Measurements from ENCODE around the gene STK24. TPM values are rescaled to one million over a fixed set of nuclear protein-coding genes. Genes with fewer than 3 reads are reported as not detected.

The STK24 gene
- total and polyA plus RNA-seq, 2 of the 8 experiments (the other 6 are each of a cell fraction or from before 2014, with no cell fraction given), result 62.8 to 143 TPM

- no peak for TF ChIP-seq USF2 (IDR thresholded peaks at IDR 0.05; ENCODE audit: low read length)
- TF ChIP-seq ASH2L (IDR thresholded peaks at IDR 0.05; ENCODE audit: low read length), result peak; percentile 40
- no peak for TF ChIP-seq TAF7 (optimal IDR thresholded peaks at IDR 0.05; ENCODE audit: borderline replicate concordance, low read depth, low read length)
- no peak for TF ChIP-seq NANOG (IDR thresholded peaks at IDR 0.05; ENCODE audit: insufficient read depth, low read depth, low read length, poor library complexity, severe bottlenecking)
- TF ChIP-seq CTBP2 (IDR thresholded peaks at IDR 0.05; ENCODE audit: borderline replicate concordance, insufficient read depth, insufficient read length, low read length), result peak; percentile 69
These were observed 100.8 kb downstream of the STK24 start (continued) for GRCh38 chr13:98476106-98476505.
